Activated CD8-positive, alpha-beta memory T cell treated with anti-CD3 and anti-CD28 coated beads for 36 hours (primary cell): Measurements from ENCODE around the gene ABHD17B. TPM values are rescaled to one million over a fixed set of nuclear protein-coding genes. Genes with fewer than 3 reads are reported as not detected.
"Not testable (repeated sequence)": the region's sequence is repeated elsewhere in the genome, so short reads cannot be mapped to it uniquely, and the experiment has no call there.

Experiments used
- CTCF ChIA-PET: fragments of 350-600 bp; sonication (Branson Sonifier 250); formaldehyde crosslinking; loops from one replicate; lab custom pipeline; 2021; ENCODE audit warnings: antibody characterized with exemption; lab: Charles Lee
- POLR2A ChIA-PET: fragments of 350-600 bp; sonication (Branson Sonifier 250); formaldehyde crosslinking; loops from one replicate; lab custom pipeline; 2021; ENCODE audit warnings: antibody characterized with exemption; lab: Charles Lee
- total RNA-seq, 2 experiments: library from RNA; stranded (reverse); gene quantifications; one replicate each; pipeline ENCODE4 v1.2.3, GENCODE V29; 2021

ABHD17B gene
- total RNA-seq, 2 experiments from 2014 or later = 16.4 to 18.1 TPM

DNA sequence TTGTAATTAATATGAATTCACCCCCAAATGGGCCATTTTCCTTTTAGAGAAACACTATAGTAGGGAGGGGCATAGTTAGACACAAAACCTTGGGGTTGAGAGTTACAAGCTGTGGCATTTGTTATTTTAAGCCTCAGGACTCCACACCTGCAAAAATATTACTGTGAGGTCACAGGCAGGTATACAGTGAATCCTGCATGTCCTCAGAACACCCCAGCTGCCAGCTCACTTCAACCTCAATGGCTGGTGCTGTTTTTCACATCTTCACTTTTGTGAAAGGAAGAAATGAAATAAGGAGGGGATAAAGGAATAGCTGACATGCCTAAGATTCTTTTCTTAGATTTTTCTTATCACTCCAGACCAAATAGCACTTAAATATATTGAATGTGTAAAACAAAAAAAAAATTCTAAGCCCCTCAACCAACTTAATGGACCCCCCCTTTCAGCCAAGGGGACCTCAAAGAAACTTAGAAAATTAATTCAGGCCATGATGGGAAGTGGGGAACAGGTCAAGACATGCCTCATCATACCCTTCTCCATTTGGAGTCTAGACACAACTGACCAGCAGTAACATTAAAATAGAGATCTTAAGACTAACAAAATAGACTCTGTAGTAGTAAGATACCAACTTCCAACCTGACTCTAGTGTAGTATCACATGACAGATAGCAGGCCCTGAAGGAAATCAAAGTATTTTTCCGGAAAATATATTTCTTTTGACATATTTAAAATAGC is 9.6 kb upstream of the ABHD17B start:
- ChIA-PET CTCF (no interaction called here), POLR2A (no interaction called here)

GRCh38 chr9:71918419-71918818 is 7.4 kb upstream of the ABHD17B start:
- ChIA-PET CTCF (no interaction called here), POLR2A (no interaction called here)

DNA sequence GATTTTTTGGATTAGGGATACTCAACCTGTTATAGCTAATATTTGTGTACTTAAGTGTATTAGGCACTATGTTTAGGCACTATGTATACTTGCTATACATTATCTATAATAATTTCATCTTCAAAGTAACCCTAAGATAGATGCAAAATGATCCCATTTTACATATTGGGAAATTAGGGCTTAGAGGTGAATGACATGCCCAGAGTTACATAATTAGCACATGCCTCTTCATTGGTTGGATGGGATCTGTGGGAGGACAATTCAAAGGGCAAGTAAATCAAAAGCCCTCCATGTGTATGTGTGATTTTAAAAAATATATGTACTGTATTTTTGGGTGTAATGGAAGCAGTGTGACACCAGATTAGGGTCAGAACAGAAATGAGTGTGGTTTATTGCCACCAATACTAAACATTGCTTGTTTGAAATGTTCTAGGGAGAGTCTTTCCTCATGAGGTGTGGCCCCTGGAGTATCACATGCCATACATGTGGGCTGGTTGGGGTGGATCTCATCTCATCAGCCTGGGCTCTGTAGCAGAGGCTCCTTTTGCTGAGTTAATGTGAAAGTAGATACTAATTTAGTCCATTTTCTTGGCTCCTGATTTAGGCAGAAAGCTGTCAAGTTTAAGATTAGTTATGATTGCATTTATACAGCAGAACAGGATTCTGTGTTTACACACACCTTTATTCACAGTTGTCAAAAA is 6.0 kb upstream of the ABHD17B start:
- POLR2A ChIA-PET = no interaction called here
- CTCF ChIA-PET = no interaction called here

- ChIA-PET CTCF (interaction anchor here (0.9 kb wide), 1 partner anchor 102 kb away, joined by 3 read pairs; no protein-coding TSS in a partner anchor), POLR2A (no interaction called here)
These were observed 4.5 kb upstream of the ABHD17B start for GRCh38 chr9:71915495-71915894.

DNA sequence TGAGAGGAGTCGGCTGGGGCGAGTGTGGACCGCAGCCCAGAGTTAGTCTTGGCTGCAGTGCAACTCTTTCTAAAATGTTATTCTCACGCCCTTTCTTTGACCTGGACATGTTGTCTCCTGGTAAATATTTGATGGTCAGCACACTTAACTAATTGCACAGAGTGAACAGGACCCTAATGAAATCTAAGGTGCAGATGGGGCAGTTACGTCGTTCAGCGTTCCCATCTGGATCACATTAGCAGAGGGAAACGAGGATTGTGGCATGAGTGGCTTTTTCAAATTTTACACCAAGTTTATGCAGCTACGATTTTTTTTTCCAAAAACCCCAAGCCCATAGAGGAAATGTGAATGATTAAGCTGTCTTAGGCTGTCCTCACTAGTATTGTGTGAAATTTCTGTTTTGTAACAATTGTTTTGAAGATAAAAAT is 929 bp upstream of the ABHD17B start:
- ChIA-PET POLR2A (interaction anchor here (1.5 kb wide), 1 partner anchor 129 kb away, joined by 8 read pairs; no protein-coding TSS in a partner anchor), CTCF (interaction anchor here (1.2 to 1.3 kb wide), 2 partner anchors 113 to 145 kb away, joined by 3 to 4 read pairs; no protein-coding TSS in a partner anchor)

GRCh38 chr9:71910650-71911060 is 338 bp downstream of the ABHD17B start:
- ChIA-PET CTCF (interaction anchor here (1.2 to 1.3 kb wide), 2 partner anchors 114 to 144 kb away, joined by 3 to 4 read pairs; no protein-coding TSS in a partner anchor), POLR2A (interaction anchor here (1.0 to 1.5 kb wide), 3 partner anchors 12 to 130 kb away, joined by 4 to 8 read pairs (median 7); no protein-coding TSS in a partner anchor)

DNA sequence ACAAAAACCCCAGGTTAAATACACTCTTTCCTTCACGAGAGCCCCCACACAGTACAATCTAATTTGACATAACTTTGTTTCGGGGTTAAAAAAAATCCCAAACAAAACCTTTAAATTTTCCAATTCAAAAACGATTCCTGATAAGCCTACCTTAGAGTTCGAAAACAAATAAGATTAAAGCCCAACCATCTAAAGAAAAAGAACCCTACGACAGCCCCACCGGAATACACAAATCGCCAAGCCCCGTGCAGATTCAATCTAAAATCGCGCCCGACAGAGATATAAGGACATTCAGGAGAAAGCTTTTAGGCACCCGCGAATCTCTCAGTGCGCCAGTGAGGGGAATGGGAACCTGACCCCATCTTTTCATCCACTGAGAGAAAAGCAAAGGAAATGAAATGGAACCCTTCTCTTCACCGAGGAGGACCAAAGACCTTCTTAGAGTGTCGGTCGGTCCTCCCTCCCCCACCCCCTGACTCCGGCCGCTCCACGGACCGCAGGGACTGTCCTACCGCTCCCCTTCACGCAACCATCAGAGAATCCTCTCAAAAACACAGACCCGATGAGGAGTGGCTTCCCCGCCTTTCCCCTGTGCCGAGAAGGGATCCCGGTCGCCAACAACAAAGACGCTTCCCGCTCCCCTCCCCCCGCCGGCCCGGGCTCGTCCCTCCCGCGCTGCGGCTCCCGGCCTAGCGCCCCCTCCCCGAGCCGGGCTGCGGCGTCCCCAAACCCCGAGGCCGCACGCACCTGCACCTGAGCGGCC is 925 bp downstream of the ABHD17B start:
- ChIA-PET CTCF (no interaction called here), POLR2A (interaction anchor here (1.4 kb wide), 1 partner anchor 11 kb away, joined by 7 read pairs; no protein-coding TSS in a partner anchor)

DNA sequence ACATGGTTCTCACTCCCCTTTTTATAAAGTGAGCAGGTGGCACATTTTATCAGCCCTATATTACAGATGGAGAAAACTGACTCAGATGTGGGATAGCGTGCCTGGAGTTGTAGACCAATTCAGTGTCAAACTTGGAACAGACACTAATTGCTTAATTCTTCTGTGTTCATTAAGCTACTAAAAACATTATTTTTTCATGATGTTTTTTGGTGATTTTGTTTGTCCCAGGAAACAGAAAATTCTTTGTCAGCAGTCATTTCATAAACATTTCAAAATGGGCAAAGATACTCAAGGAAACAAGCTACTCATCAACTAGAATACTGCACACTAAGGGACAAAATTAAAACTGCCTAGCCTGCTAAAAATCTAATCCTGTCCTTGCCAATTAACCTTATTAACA is 2.2 kb downstream of the ABHD17B start:
- POLR2A ChIA-PET = no interaction called here
- CTCF ChIA-PET = no interaction called here

GRCh38 chr9:71904076-71904475 is 6.9 kb downstream of the ABHD17B start:
- POLR2A ChIA-PET = no interaction called here
- CTCF ChIA-PET = interaction anchor here (0.9 kb wide), 1 partner anchor 121 kb away, joined by 6 read pairs; no protein-coding TSS in a partner anchor

DNA sequence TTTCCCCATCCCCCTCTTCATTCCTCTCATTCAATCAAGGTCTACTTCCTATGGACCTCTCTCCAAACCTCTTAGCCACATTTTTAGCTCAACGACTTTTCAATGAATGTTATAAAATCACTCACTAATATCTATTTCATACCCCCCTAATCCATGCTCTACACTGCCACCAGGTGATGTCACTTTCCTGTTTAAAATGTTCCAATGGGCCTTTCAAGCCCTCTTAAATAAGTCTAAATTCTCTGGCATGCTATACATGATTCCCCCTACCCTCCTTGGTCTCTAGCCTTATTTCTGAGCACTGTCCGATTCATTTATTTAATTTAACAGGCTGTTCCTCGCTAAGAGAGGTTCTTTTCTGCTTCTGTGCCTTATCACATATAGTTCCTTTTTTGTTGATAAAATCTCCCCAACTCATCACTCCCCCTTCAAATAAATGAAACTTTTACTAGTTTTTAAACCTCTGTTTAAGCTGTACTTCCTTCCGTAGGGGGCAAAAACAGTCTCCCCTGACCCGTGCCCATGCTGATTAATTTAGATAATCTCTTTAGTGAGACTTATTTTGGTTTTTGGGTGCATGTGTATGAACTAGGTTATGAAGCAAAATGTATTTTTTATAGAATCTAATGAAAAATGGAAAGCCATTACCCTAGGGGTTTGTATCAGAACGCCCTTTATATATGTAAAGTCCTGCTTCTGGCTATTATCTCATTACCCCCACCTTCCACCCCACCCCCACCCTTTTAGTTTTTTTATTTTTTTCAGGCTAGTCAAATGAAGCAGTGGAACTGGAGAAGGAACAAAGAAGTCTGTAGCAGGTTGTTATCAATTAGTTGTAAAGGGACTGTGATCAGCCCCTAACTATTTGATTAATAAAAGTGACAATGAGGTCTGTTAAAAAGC is 9.0 kb downstream of the ABHD17B start:
- ChIA-PET POLR2A (no interaction called here), CTCF (interaction anchor here (0.6 kb wide), 1 partner anchor 96 kb away, joined by 3 read pairs; no protein-coding TSS in a partner anchor)

GRCh38 chr9:71898756-71899155 is 12.2 kb downstream of the ABHD17B start:
- CTCF ChIA-PET = not testable (repeated sequence)
- POLR2A ChIA-PET = interaction anchor here (1.4 kb wide), 1 partner anchor 12 kb away, joined by 7 read pairs; the partner anchor contains the start of genes ABHD17B and C9orf85

GRCh38 chr9:71897577-71897976 is 13.4 kb downstream of the ABHD17B start:
- ChIA-PET POLR2A (no interaction called here), CTCF (no interaction called here)

GRCh38 chr9:71896761-71897160 is 14.2 kb downstream of the ABHD17B start:
- POLR2A ChIA-PET = no interaction called here
- CTCF ChIA-PET = no interaction called here

DNA sequence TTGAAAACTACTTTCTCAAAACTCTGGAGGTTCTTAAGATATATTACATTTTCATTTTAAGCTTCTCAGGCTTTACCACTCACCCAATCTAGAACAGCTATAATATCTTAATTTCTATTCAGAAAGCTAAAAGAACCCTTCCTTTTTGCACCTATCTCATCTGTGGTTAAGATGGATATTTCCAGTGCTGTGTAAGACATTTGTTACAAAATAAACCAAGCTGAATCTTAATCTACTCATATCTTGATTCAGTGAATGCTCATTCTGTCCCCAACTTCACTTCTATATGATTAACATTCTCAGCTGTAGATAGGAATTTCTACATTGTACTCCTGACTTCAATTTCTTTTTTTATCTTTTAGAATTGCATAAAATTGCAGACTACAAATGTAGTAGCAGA is 15.0 kb downstream of the ABHD17B start:
- ChIA-PET POLR2A (no interaction called here), CTCF (interaction anchor here (0.8 kb wide), 1 partner anchor 9 kb away, joined by 3 read pairs; no protein-coding TSS in a partner anchor)

GRCh38 chr9:71895117-71895516 is 15.9 kb downstream of the ABHD17B start:
- ChIA-PET POLR2A (no interaction called here), CTCF (interaction anchor here (0.8 kb wide), 1 partner anchor 8 kb away, joined by 3 read pairs; no protein-coding TSS in a partner anchor)

DNA sequence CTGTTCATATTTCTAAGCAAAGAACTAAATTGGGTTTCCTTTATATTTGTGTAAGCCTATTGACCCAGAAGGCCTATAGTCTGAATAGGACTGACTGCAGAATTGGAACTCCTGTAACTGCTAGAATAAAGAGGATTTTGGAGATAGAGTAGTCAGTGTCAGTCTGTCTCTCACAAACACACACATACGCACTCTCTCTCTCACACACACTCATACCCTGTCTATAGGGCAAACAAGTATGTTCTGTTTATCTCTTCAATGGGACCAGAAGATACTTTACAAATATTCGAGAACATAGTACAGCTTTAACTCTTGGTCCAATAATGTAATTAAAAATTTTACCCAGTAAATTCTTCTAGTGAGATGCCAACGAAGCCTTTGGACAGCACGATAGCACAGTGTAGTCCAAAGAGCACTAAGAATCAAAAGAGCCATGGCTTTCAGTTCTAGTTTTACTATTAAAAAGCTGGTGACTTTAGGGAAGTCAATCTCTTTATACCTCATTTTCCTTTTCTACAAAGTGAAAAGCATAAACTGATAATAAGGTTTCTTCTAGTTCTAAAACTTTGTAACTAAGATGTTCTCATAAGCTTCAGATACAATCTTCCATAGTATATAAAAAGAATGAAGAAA is 19.3 kb downstream of the ABHD17B start:
- POLR2A ChIA-PET = no interaction called here
- CTCF ChIA-PET = no interaction called here

- POLR2A ChIA-PET = no interaction called here
- CTCF ChIA-PET = no interaction called here
These were observed 20.8 kb downstream of the ABHD17B start for GRCh38 chr9:71890042-71890679.
